ENCODE results near the gene OSBPL5. TPM values are rescaled to one million over a fixed set of nuclear protein-coding genes. Genes with fewer than 3 reads are reported as not detected.

OSBPL5 gene
- total and polyA plus RNA-seq, 4 donors, result 20.9 to 54.0 (median 34.8) TPM

DNA sequence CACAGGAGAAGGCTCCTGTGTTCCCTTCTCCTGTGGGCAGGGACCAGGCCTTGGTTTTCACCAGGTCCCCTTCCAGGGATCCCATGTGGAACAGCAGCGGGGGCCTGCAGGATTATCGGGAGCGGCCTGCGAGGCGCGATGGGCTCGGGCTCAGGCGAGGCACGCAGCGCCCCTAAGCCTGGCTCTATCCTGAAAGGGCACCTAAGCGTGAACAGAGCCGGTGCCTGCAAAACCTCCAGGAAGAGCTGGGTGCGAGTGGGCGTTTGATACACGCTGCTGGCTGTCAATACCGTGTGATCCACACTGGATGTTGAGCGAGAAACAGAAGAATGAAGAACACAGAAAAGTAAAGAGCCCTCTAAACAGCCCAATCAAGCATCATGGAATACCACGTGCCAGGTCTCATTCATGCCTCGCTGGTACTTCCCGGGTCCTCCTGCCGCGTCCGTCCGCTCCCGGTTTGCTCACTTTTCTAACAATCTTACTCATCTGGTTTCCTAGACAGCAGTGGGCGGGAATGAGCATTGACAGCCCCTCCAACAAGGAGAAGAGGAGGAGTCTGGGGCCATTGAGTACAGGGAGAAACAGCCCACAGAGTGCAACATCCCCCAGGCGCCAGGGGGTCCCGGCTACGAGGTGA is 12.5 kb downstream of the OSBPL5 start:
- Histone ChIP-seq H3K36me3 (ENCODE audit: control insufficient read depth, insufficient read depth, low read length) (peaks cover 64% of the 10 kb centered on the region), H3K27me3 (ENCODE audit: control insufficient read depth, insufficient read depth, low read length) (no peaks in the 10 kb centered on the region), H3K4me3 (ENCODE audit: low read depth, low read length) (no peak overlapping the region), H3K9me3 (ENCODE audit: control insufficient read depth, insufficient read depth, low read length) (no peaks in the 10 kb centered on the region), H3K27ac (ENCODE audit: low read depth, low read length) (peak overlapping the region; percentile 84), H3K4me1 (ENCODE audit: control insufficient read depth, insufficient read depth, low read length) (peaks cover 66% of the 10 kb centered on the region)
- WGBS (ENCODE audit: insufficient coverage), result 69% methylated on average over 23 of the region's 29 CpGs
- DNase-seq (ENCODE audit: low read depth in 4 of 6, low spot score in 6 of 6), result peak in 1 of 6 donors; percentile 43

DNA sequence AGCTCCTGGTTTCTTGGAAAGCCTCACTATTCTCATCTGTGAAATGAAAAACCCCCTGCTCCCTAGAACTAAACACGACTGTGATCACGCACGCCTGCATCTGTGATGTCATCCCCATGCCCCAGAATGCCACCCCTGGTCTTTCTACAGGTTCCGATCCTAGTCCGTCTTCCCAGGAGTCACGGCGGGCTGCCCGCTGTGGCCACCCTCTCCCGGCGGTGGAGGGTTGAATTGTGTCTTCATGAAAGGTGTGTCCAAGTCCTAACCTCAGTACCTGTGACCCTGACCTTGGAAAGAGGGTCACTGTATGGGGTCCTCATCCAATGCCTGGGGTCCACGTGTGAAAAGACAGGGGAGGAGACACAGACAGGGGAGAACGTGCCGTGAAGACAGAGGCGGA is 14.4 kb downstream of the OSBPL5 start:
- H3K9me3 ChIP-seq (ENCODE audit: control insufficient read depth, insufficient read depth, low read length), result no peaks in the 10 kb centered on the region
- 90% methylated on average over 14 of the region's 14 CpGs for WGBS (ENCODE audit: insufficient coverage)

DNA sequence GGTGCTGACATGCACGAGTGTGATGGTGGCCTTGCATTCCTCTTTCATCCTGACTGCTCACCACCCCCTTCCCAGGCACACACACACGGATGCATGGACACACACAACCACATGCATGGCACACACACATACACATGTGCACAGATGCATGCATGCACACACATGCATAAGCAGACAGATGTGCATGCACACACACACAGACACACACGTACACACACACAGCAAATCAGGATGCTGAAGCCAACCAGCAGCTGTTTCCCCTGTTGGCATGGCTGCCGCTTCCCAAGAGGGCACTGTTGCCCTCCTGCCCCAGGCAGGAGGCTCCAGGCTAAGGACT is 15.3 kb downstream of the OSBPL5 start:
- no peak for DNase-seq (ENCODE audit: low read depth in 4 of 6, low spot score in 6 of 6)
- 72% methylated on average over 4 of the region's 4 CpGs for WGBS (ENCODE audit: insufficient coverage)
- H3K27ac ChIP-seq (ENCODE audit: low read depth, low read length), result no peak overlapping the region
- no peaks in the 10 kb centered on the region for H3K27me3 ChIP-seq (ENCODE audit: control insufficient read depth, insufficient read depth, low read length)
- H3K4me3 ChIP-seq (ENCODE audit: low read depth, low read length), result no peak overlapping the region
- H3K9me3 ChIP-seq (ENCODE audit: control insufficient read depth, insufficient read depth, low read length), result no peaks in the 10 kb centered on the region
- peaks cover 78% of the 10 kb centered on the region for H3K36me3 ChIP-seq (ENCODE audit: control insufficient read depth, insufficient read depth, low read length)
- H3K4me1 ChIP-seq (ENCODE audit: control insufficient read depth, insufficient read depth, low read length), result peaks cover 61% of the 10 kb centered on the region

More for the DNA sequence above, 14.4 kb downstream of the OSBPL5 start:
- H3K27me3 ChIP-seq (ENCODE audit: control insufficient read depth, insufficient read depth, low read length), result no peaks in the 10 kb centered on the region
- DNase-seq (ENCODE audit: low read depth in 4 of 6, low spot score in 6 of 6), result no peak
- peaks cover 71% of the 10 kb centered on the region for H3K36me3 ChIP-seq (ENCODE audit: control insufficient read depth, insufficient read depth, low read length)
- no peak overlapping the region for H3K27ac ChIP-seq (ENCODE audit: low read depth, low read length)
- H3K4me3 ChIP-seq (ENCODE audit: low read depth, low read length), result no peak overlapping the region
- H3K4me1 ChIP-seq (ENCODE audit: control insufficient read depth, insufficient read depth, low read length), result peaks cover 61% of the 10 kb centered on the region

DNA sequence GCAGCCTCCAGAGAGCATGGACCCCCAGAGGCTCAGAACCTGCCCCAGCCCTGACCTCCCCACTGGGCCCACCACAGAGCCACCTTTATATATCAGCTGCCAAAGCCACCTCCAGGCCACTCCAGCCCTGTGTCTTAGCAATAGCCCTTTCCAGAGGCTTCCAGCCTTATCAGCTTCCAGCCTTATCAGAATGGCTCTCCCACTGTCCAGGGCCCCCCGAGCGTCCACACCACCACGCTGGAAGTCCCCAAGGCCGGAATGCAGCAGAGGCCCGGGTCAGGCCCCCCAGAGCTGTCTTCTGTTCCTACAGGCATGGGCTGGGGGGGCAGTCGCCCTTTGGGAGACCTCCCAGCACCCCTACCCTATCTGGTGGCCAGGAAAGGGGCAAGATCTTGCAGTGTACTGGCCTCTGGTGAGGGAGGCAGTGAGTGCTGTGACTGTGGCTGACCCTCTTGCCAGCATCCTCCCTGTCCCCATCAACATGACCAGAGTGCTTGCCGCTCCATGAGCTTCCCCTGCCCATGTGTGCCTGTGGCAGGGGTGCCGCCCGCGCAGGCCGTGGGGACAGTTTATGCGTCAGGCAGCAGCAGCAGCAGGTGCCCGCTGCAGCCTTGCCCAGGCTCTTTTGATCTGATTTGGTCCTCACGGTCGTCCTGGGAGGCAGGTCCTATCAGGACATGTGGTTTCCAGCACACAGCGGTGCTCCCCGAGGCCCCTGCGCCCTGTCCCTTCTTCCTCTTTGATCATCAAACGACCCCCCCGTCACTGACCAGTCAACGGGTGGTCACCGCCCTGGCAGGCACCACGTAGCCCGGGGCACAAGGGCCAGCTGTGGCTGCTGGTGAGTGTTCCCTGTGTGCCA is 15.9 kb downstream of the OSBPL5 start:
- 88% methylated on average over 23 of the region's 24 CpGs for WGBS (ENCODE audit: insufficient coverage)
- no peaks in the 10 kb centered on the region for H3K9me3 ChIP-seq (ENCODE audit: control insufficient read depth, insufficient read depth, low read length)
- H3K36me3 ChIP-seq (ENCODE audit: control insufficient read depth, insufficient read depth, low read length), result peaks cover 83% of the 10 kb centered on the region
- DNase-seq (ENCODE audit: low read depth in 4 of 6, low spot score in 6 of 6), result no peak
- H3K4me3 ChIP-seq (ENCODE audit: low read depth, low read length), result no peak overlapping the region
- no peak overlapping the region for H3K27ac ChIP-seq (ENCODE audit: low read depth, low read length)
- no peaks in the 10 kb centered on the region for H3K27me3 ChIP-seq (ENCODE audit: control insufficient read depth, insufficient read depth, low read length)
- peaks cover 63% of the 10 kb centered on the region for H3K4me1 ChIP-seq (ENCODE audit: control insufficient read depth, insufficient read depth, low read length)

DNA sequence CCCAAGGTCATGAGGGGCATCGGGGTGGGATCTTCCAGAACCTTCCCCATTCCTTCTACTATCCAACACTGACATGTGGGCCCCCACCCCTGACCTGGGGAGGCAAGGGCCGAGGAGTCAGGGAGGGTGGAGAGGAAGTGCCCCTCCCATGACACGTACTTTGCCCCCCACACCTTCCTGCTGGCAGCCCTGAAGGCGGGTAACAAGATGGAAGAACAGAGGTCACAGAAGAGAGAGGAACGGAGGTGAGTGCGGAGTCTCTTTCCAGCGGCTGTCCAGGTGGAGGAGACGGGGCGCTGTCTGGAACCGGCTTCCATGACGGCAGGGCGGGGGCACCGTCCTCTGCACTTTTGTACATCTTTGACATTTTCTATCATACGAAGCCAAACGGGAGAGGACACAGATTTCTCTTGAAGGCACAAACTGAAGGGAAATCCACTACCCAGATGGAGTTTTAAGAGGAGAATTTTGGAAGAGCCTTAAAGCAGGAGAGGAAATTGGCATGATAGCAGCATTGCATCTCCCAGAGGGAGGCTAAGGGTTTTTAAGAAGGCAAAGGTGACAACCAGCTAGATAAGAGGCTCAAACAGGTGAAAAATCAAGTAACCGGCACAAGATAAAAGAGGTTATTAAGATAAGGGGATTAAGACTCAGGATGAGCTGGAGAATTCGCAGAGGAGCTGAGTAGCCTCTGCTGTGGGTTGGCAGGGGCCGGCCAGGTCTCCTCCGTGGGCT is 16.7 kb downstream of the OSBPL5 start:
- Histone ChIP-seq H3K36me3 (ENCODE audit: control insufficient read depth, insufficient read depth, low read length) (peaks cover 84% of the 10 kb centered on the region), H3K4me3 (ENCODE audit: low read depth, low read length) (no peak overlapping the region), H3K27me3 (ENCODE audit: control insufficient read depth, insufficient read depth, low read length) (no peaks in the 10 kb centered on the region), H3K27ac (ENCODE audit: low read depth, low read length) (no peak overlapping the region), H3K4me1 (ENCODE audit: control insufficient read depth, insufficient read depth, low read length) (peaks cover 60% of the 10 kb centered on the region), H3K9me3 (ENCODE audit: control insufficient read depth, insufficient read depth, low read length) (no peaks in the 10 kb centered on the region)
- WGBS (ENCODE audit: insufficient coverage), result 90% methylated on average over 12 of the region's 19 CpGs
- DNase-seq (ENCODE audit: low read depth in 4 of 6, low spot score in 6 of 6), result no peak

DNA sequence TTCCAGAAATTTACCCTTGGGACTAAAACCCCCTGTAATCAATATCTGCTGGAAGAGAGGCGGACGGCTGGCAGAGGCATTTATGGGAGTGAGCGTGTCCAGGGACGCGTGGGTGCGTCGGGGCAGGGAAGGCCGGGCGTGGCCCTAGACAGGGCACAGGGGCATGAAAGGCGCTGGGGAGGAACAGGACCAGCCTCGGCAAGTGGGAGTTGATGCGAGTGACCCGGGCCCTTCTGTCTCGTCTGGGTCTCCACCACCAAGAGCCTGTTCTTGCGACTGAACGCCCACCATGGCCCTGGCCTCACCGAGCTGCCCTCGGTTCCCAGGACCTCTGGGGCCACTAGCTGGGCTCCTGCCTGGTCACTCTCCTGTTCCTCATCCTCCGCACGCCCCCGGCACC is 17.5 kb downstream of the OSBPL5 start:
- Histone ChIP-seq H3K36me3 (ENCODE audit: control insufficient read depth, insufficient read depth, low read length) (peaks cover 87% of the 10 kb centered on the region), H3K4me1 (ENCODE audit: control insufficient read depth, insufficient read depth, low read length) (peaks cover 55% of the 10 kb centered on the region), H3K27ac (ENCODE audit: low read depth, low read length) (no peak overlapping the region), H3K4me3 (ENCODE audit: low read depth, low read length) (no peak overlapping the region), H3K27me3 (ENCODE audit: control insufficient read depth, insufficient read depth, low read length) (no peaks in the 10 kb centered on the region), H3K9me3 (ENCODE audit: control insufficient read depth, insufficient read depth, low read length) (no peaks in the 10 kb centered on the region)
- WGBS (ENCODE audit: insufficient coverage), result 93% methylated on average over 21 of the region's 21 CpGs
- no peak for DNase-seq (ENCODE audit: low read depth in 4 of 6, low spot score in 6 of 6)

DNA sequence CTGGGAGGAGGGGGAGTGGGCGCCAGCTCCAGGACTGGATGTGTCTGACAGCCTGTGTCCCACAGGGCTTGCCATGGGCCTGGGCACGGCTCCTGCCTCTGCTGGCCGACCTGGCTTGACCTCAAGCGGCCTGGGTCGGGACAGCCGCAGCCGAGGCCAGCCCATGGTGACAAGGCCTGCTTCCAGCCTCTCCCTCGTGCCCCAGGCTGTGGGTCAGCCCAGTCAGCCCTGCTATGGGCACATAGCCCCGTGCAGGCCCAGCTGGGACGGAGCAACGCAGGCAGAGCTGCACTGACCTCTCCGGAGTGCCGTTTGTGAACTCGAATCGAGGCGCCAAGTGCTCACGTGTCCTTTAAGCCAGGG is 17.9 kb downstream of the OSBPL5 start:
- Histone ChIP-seq H3K9me3 (ENCODE audit: control insufficient read depth, insufficient read depth, low read length) (no peaks in the 10 kb centered on the region), H3K4me3 (ENCODE audit: low read depth, low read length) (no peak overlapping the region), H3K36me3 (ENCODE audit: control insufficient read depth, insufficient read depth, low read length) (peaks cover 87% of the 10 kb centered on the region), H3K27me3 (ENCODE audit: control insufficient read depth, insufficient read depth, low read length) (no peaks in the 10 kb centered on the region), H3K27ac (ENCODE audit: low read depth, low read length) (no peak overlapping the region), H3K4me1 (ENCODE audit: control insufficient read depth, insufficient read depth, low read length) (peaks cover 51% of the 10 kb centered on the region)
- 78% methylated on average over 17 of the region's 17 CpGs for WGBS (ENCODE audit: insufficient coverage)
- DNase-seq (ENCODE audit: low read depth in 4 of 6, low spot score in 6 of 6), result no peak

DNA sequence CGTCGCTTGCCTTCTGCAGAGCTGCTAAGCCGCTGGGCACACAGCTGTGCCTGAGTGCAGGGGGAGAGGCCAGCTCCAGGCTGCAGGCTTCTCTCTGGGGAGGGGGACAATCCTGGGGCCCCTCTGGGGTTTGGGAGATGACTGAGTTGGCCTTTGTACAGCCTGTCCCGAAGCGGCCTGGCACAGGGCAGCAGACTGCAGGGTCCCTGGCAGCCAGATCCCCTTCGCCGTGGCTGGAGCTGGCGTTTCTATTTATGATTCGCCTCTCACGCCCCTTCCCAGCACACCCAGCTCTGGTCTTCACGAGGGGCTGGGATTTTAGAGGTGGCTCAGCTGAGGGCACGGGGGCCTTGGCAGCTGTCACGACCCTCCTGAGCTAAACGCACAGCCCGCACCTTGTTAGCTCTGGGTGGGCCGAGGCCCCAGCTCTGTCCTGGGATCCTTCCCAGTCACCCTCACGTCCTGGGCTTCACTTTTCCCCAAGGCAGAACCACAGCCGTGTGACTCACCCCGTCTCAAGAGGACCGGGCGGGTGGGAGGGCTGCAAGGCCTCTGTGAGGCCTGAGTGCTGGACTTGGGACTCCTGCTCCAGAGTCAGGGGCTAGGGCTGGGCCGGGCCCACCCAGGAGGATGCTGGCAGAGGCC is 18.4 kb downstream of the OSBPL5 start:
- Histone ChIP-seq H3K27ac (ENCODE audit: low read depth, low read length) (no peak overlapping the region), H3K4me1 (ENCODE audit: control insufficient read depth, insufficient read depth, low read length) (peaks cover 50% of the 10 kb centered on the region), H3K9me3 (ENCODE audit: control insufficient read depth, insufficient read depth, low read length) (no peaks in the 10 kb centered on the region), H3K4me3 (ENCODE audit: low read depth, low read length) (no peak overlapping the region), H3K36me3 (ENCODE audit: control insufficient read depth, insufficient read depth, low read length) (peaks cover 88% of the 10 kb centered on the region), H3K27me3 (ENCODE audit: control insufficient read depth, insufficient read depth, low read length) (no peaks in the 10 kb centered on the region)
- WGBS (ENCODE audit: insufficient coverage), result 66% methylated on average over 20 of the region's 22 CpGs
- no peak for DNase-seq (ENCODE audit: low read depth in 4 of 6, low spot score in 6 of 6)

DNA sequence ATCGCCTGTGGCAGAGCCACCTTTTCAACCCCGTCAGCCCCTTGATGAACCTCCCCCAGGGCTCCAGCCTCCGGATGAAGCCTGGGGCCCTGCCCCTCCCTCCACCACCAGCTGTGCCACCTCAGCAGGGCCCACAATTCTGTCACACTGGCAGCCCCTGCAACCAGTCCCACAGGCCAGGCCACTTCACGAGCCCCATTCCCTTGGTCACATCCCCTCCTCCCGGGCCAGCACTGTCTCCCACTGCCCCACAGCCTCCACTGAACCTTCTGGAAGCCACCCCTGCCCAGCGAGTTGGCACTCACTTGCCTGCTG is 19.9 kb downstream of the OSBPL5 start:
- no peak overlapping the region for H3K27ac ChIP-seq (ENCODE audit: low read depth, low read length)
- no peak for DNase-seq (ENCODE audit: low read depth in 4 of 6, low spot score in 6 of 6)
- H3K4me3 ChIP-seq (ENCODE audit: low read depth, low read length), result no peak overlapping the region
- WGBS (ENCODE audit: insufficient coverage), result 63% methylated on average over 5 of the region's 6 CpGs
- H3K4me1 ChIP-seq (ENCODE audit: control insufficient read depth, insufficient read depth, low read length), result peaks cover 44% of the 10 kb centered on the region
- H3K36me3 ChIP-seq (ENCODE audit: control insufficient read depth, insufficient read depth, low read length), result peaks cover 79% of the 10 kb centered on the region
- H3K9me3 ChIP-seq (ENCODE audit: control insufficient read depth, insufficient read depth, low read length), result no peaks in the 10 kb centered on the region
- no peaks in the 10 kb centered on the region for H3K27me3 ChIP-seq (ENCODE audit: control insufficient read depth, insufficient read depth, low read length)

Measured in spinal cord (tissue), 10 donors.